Hematopoietic multipotent progenitor cell treated with erythropoietin and hydrocortisone succinate and interleukin-3 and kit ligand, for 8 days (in vitro differentiated cells): ENCODE data around the gene SYNGR1.
"Not testable (repeated sequence)": the region's sequence is repeated elsewhere in the genome, so short reads cannot be mapped to it uniquely, and the experiment has no call there.

Source experiments
- DNase-seq: peaks from one replicate; pipeline ENCODE4 v3.0.0-alpha.2; 2015

The SYNGR1 gene

GRCh38 chr22:39411828-39412365 lies 62.1 kb downstream of the SYNGR1 start:
- not testable (repeated sequence) for DNase-seq

- DNase-seq: not testable (repeated sequence)
These were observed 63.4 kb downstream of the SYNGR1 start for GRCh38 chr22:39413204-39413603.

GRCh38 chr22:39414377-39414776 lies 64.6 kb downstream of the SYNGR1 start:
- no peak for DNase-seq

GRCh38 chr22:39414886-39415285 lies 65.1 kb downstream of the SYNGR1 start:
- no peak for DNase-seq

GRCh38 chr22:39415506-39415905 lies 65.7 kb downstream of the SYNGR1 start:
- no peak for DNase-seq

GRCh38 chr22:39416319-39416718 lies 66.5 kb downstream of the SYNGR1 start:
- no peak for DNase-seq

GRCh38 chr22:39417641-39418040 lies 67.8 kb downstream of the SYNGR1 start:
- DNase-seq: no peak

- no peak for DNase-seq
These were observed 68.9 kb downstream of the SYNGR1 start for GRCh38 chr22:39418696-39419095.

GRCh38 chr22:39419096-39419495 lies 69.3 kb downstream of the SYNGR1 start:
- no peak for DNase-seq

GRCh38 chr22:39419911-39420310 lies 70.1 kb downstream of the SYNGR1 start:
- DNase-seq: no peak

GRCh38 chr22:39421691-39422090 lies 71.9 kb downstream of the SYNGR1 start:
- DNase-seq: no peak

- no peak for DNase-seq
These were observed 72.3 kb downstream of the SYNGR1 start for GRCh38 chr22:39422101-39422500.

- DNase-seq: peak; percentile 89
These were observed 72.9 kb downstream of the SYNGR1 start for GRCh38 chr22:39422721-39423120.

GRCh38 chr22:39423976-39424375 lies 74.2 kb downstream of the SYNGR1 start:
- DNase-seq: no peak

GRCh38 chr22:39426380-39427043 lies 76.7 kb downstream of the SYNGR1 start:
- no peak for DNase-seq

GRCh38 chr22:39427751-39428596 lies 78.2 kb downstream of the SYNGR1 start:
- DNase-seq: no peak

GRCh38 chr22:39428597-39429071 lies 78.8 kb downstream of the SYNGR1 start:
- no peak for DNase-seq

- DNase-seq: no peak
These were observed 79.4 kb downstream of the SYNGR1 start for GRCh38 chr22:39429186-39429585.

GRCh38 chr22:39429916-39430575 lies 80.3 kb downstream of the SYNGR1 start:
- no peak for DNase-seq

GRCh38 chr22:39430576-39431150 lies 80.9 kb downstream of the SYNGR1 start:
- DNase-seq: no peak

GRCh38 chr22:39431216-39431801 lies 81.5 kb downstream of the SYNGR1 start:
- no peak for DNase-seq

- DNase-seq: no peak
These were observed 82.0 kb downstream of the SYNGR1 start for GRCh38 chr22:39431821-39432251.
